Ovary (tissue), 9 donors: ENCODE results near the gene TNPO3. TPM values are rescaled to one million over a fixed set of nuclear protein-coding genes. Genes with fewer than 3 reads are reported as not detected.

Source experiments
- DNase-seq, 5 donors: peaks; one replicate each; pipeline ENCODE4 v3.0.0-alpha.2; 2019 to 2020
- H3K27ac ChIP-seq, 2 donors: fragments of 200-600 bp; one replicate each; pipeline versions ENCODE4 v1.5.1 to v1.8.0; 2019 to 2022
- H3K27me3 ChIP-seq: fragments of 200-600 bp; one replicate; pipeline ENCODE4 v1.8.0; 2022
- H3K36me3 ChIP-seq: fragments of 200-600 bp; sonication (generic); one replicate; pipeline ENCODE4 v1.5.1; 2019
- H3K4me1 ChIP-seq: one replicate; pipeline ENCODE4 v1.8.1; 2013; ENCODE audit warnings: mild to moderate bottlenecking, moderate library complexity; ENCODE audit not compliant: insufficient read depth
- H3K4me3 ChIP-seq: fragments of 200-600 bp; sonication (generic); one replicate; pipeline ENCODE4 v1.5.1; 2017
- H3K9me3 ChIP-seq, 2 donors: fragments of 200-600 bp in 1 of 2; sonication (generic) in 1 of 2; one replicate each; pipeline versions ENCODE4 v1.5.1 to v1.8.1; 2013 to 2019; ENCODE audit warnings: mild to moderate bottlenecking in 1 of 2, moderate library complexity in 1 of 2
- EP300 ChIP-seq: sonication (generic); formaldehyde crosslinking; IDR thresholded peaks from one replicate; pipeline ENCODE4 v1.6.1; 2017; ENCODE audit warnings: antibody characterized with exemption
- POLR2A ChIP-seq: fragments of 450-650 bp; IDR thresholded peaks from one replicate; pipeline ENCODE4 v1.6.1; 2017; ENCODE audit warnings: antibody characterized with exemption, mild to moderate bottlenecking, moderate library complexity
- WGBS, 3 donors: extraction: QIAGEN DNeasy Blood & Tissue Kit in 1 of 3; methylation state at CpG; one replicate each; pipeline versions ENCODE4 v1.1.5 to v1.1.7; 2013 to 2017; 5-methylcytosine and 5-hydroxymethylcytosine counted together
- intact Hi-C, 4 donors: fragments of 100-400 bp; cut with DNase I; formaldehyde crosslinking; loops; one replicate each; pipeline versions ENCODE4 v1.11.0 to v1.15.1; 2022 to 2023
- polyA plus RNA-seq, 2 donors: library from polyadenylated mRNA; stranded (reverse); fragments of 200-250 nt in 1 of 2; fragments of 350-450 nt in 1 of 2; fragmentation: Illumina TruSeq in 1 of 2; extraction: RNeasy Lipid Tissue Mini Kit (QIAGEN cat#74804) in 1 of 2; gene quantifications; one replicate each; pipeline ENCODE4 v1.2.3, GENCODE V29; 2013 to 2014
- total RNA-seq, 7 donors: library from RNA; depleted of rRNA in 2 of 7; stranded (reverse); fragments of >200 nt in 2 of 7; fragmentation: NEBNext Ultra II Directional in 3 of 7; extraction: Animal tissue kit (Norgen Biotek cat#: 25700) in 3 of 7; gene quantifications; one replicate each; pipeline versions ENCODE4 v1.1.0 to v1.2.4, GENCODE V29; 2016 to 2023
- TF ChIP-seq, protein P1 (sequence below), 3 donors: fragments of 450-650 bp in 2 of 3; fragments of 200-600 bp in 1 of 3; IDR thresholded peaks; one replicate each; pipeline versions ENCODE4 v1.5.1 to v1.8.0; 2016 to 2022; ENCODE audit warnings: antibody characterized with exemption in 3 of 3, mild to moderate bottlenecking in 1 of 3
- donor health status: DM: no; HTN: no; CAD: no; lungs with moderate emphysema.
- donor health status: DM: no; HTN: no; CAD: no.
- donor health status: Bipolar disorder and iron deficiency.
- donor health status: DM: yes; HTN: yes; CAD: no.
- donor health status: DM: no; HTN: no; CAD: no.
- donor health status: DM: yes; HTN: yes; CAD: no.

TNPO3 gene
- total and polyA plus RNA-seq, 9 donors = 18.6 to 40.1 (median 30.9) TPM

- H3K27me3 ChIP-seq = no peaks in the 10 kb centered on the region
- H3K4me3 ChIP-seq = no peak overlapping the region
- H3K9me3 ChIP-seq = no peaks in the 10 kb centered on the region
- H3K4me1 ChIP-seq = no peaks in the 10 kb centered on the region
- no peaks in the 10 kb centered on the region for H3K36me3 ChIP-seq
- 66 to 75% (median 71%) methylated on average over 3 of the region's 3 CpGs for WGBS, 3 donors
- no peak for DNase-seq
- TF ChIP-seq, protein P1, sequence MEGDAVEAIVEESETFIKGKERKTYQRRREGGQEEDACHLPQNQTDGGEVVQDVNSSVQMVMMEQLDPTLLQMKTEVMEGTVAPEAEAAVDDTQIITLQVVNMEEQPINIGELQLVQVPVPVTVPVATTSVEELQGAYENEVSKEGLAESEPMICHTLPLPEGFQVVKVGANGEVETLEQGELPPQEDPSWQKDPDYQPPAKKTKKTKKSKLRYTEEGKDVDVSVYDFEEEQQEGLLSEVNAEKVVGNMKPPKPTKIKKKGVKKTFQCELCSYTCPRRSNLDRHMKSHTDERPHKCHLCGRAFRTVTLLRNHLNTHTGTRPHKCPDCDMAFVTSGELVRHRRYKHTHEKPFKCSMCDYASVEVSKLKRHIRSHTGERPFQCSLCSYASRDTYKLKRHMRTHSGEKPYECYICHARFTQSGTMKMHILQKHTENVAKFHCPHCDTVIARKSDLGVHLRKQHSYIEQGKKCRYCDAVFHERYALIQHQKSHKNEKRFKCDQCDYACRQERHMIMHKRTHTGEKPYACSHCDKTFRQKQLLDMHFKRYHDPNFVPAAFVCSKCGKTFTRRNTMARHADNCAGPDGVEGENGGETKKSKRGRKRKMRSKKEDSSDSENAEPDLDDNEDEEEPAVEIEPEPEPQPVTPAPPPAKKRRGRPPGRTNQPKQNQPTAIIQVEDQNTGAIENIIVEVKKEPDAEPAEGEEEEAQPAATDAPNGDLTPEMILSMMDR (IDR thresholded peaks at IDR 0.05) = no peak
- TF ChIP-seq EP300 (no peak), POLR2A (no peak)
- intact Hi-C loops = no loop called here
- no peak overlapping the region for H3K27ac ChIP-seq
Measured at GRCh38 chr7:129010075-129010474, 44.8 kb downstream of the TNPO3 start.

- WGBS, 3 donors = 89 to 93% (median 92%) methylated on average over 3 of the region's 3 CpGs
- Histone ChIP-seq H3K4me1 (no peaks in the 10 kb centered on the region), H3K9me3 (no peaks in the 10 kb centered on the region), H3K27ac (no peak overlapping the region), H3K4me3 (no peak overlapping the region), H3K27me3 (no peaks in the 10 kb centered on the region), H3K36me3 (no peaks in the 10 kb centered on the region)
- DNase-seq = no peak
- intact Hi-C loops = no loop called here
- no peak for TF ChIP-seq EP300
- no peak for TF ChIP-seq POLR2A
- TF ChIP-seq, protein P1 (IDR thresholded peaks at IDR 0.05) = no peak
Measured at GRCh38 chr7:129009437-129009836, 45.5 kb downstream of the TNPO3 start.

DNA sequence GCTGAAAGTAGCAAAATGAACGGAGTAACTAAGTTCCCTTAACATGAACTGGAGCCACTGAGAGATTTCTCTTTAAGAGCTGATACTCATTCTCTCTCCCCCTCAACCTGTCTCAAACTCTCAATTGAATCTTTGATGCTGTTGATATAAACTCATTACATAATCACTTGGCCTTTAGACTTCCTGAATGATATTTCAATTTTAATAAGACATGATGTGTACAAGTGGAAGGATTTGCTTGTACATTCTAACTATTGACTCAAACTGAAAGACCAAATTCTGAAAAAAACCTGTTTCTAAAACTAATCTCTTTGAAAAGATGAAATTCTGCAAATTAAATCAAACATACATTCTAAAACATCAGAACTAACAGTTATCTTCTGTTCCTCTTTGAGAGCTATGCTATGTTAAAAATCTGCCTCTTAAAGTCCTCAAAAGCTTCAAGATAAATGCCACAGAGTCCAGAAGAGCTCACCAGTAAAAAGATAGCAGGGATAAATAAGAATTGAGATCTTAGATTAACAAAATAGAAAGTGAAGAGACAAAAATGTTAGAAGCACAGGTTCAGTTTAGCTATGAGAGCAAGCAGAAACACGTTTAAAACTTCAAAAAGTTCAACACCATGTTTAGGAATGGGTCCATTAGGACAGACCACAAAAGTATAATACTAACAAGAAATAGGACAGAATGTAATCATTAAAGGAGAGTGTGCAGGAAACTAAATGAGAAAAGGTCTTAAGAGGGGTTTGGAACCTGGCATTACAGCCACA lies 46.1 kb downstream of the TNPO3 start:
- Histone ChIP-seq H3K27ac (no peak overlapping the region), H3K36me3 (no peaks in the 10 kb centered on the region), H3K27me3 (no peaks in the 10 kb centered on the region), H3K9me3 (no peaks in the 10 kb centered on the region), H3K4me1 (no peaks in the 10 kb centered on the region), H3K4me3 (no peak overlapping the region)
- intact Hi-C loops = no loop called here
- DNase-seq = no peak
- TF ChIP-seq EP300 = no peak
- TF ChIP-seq POLR2A = no peak
- TF ChIP-seq, protein P1 (IDR thresholded peaks at IDR 0.05) = no peak
- WGBS, 3 donors = 63 to 70% (median 64%) methylated on average over 2 of the region's 2 CpGs

DNA sequence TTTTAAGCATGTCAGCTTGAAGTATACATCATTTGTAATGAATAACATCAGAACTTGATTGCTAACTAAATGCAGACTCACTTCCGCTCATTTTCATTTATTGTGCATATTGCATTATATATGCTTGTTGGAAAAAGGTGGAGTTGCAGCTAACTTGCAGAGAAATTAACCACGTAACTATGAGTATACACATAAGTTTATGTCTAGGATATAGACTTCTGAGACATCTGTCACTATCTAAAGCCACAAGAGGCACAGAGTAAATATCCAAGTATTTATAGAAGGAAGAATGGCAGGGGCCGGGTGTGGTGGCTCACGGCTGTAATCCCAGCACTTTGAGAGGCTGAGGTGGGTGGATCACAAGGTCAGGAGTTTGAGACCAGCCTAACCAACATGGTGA lies 47.3 kb downstream of the TNPO3 start:
- Histone ChIP-seq H3K9me3 (no peaks in the 10 kb centered on the region), H3K4me1 (no peaks in the 10 kb centered on the region), H3K36me3 (no peaks in the 10 kb centered on the region), H3K4me3 (no peak overlapping the region), H3K27me3 (no peaks in the 10 kb centered on the region), H3K27ac (no peak overlapping the region)
- no peak for DNase-seq
- intact Hi-C loops = no loop called here
- 94 to 96% (median 96%) methylated on average over 4 of the region's 4 CpGs for WGBS, 3 donors
- TF ChIP-seq, protein P1 (IDR thresholded peaks at IDR 0.05) = no peak
